HG03571 (cell line): Measurements from ENCODE around the gene TRIM72.
"Not testable (repeated sequence)": the region's sequence is repeated elsewhere in the genome, so short reads cannot be mapped to it uniquely, and the experiment has no call there.

ENCODE experiments used
- ATAC-seq: cut with Tn5 transposase; IDR thresholded peaks from one replicate; pipeline ENCODE4 v1.9.1; 2021; ENCODE audit not compliant: unreplicated experiment

The TRIM72 gene, protein sequence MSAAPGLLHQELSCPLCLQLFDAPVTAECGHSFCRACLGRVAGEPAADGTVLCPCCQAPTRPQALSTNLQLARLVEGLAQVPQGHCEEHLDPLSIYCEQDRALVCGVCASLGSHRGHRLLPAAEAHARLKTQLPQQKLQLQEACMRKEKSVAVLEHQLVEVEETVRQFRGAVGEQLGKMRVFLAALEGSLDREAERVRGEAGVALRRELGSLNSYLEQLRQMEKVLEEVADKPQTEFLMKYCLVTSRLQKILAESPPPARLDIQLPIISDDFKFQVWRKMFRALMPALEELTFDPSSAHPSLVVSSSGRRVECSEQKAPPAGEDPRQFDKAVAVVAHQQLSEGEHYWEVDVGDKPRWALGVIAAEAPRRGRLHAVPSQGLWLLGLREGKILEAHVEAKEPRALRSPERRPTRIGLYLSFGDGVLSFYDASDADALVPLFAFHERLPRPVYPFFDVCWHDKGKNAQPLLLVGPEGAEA

DNA sequence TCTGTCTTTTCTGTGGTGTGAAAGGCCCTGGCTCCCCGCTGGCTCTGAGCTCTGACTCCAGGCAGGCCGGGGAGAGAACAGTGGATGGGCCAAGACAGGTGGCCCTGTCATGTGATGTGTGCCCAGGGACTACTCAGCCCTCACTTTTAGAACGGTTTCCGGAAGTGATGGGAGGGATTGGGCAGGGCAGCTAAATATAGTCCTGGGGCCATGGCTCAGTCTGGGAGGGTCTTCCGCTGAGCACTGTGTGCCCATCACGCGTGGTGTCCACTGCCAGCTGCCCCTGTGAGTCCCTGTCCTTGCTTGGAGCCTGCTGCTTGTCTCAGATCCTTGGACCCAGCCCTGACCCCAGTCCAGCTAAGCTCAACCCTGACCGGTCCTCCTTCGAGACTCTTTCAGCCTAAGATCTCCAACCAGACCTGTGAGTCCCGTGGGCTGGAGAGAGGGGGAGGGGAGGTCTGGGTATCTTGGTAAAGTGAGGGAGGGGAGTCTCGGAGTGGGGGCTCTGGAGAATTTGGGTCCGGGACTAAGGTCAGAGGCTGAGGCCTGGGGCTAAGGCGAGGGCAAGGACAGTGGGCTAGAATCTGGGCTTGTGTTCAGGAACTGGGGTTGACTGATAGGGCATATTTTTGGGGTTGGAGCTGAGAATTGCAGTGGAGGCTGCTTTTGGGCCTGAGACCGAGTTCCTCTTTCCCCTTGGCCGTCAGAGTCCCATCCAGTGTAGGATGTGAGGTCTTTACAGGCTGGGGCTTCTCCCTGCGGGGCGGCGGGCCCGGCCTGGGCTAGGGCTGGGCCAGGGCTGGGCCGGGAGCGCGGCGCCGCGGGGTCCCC, at the start of gene TRIM72:
Gene TRIM72, plus strand, starts transcription at position 243 of the 831 bp plus-strand sequence. CDS start 620 bp downstream, outside the sequence.
- ATAC-seq: no peak

DNA sequence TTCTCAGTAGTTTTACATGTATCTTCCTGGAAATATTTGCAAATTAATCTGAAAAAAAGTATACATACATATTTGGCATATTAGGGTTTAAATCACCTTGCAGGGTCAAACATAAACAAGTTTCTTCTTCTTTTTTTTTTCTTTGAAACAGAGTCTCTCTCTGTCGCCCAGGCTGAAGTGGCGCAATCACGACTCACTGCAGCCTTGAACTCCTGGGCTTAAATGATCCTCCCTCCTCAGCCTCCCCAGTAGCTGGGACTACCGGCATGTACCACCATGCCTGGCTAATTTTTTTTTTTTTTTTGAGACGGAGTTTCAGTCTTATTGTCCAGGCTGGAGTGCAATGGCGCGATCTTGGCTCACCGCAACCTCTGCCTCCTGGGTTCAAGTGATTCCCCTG, 46.6 kb upstream of the TRIM72 start:
- ATAC-seq: no peak

DNA sequence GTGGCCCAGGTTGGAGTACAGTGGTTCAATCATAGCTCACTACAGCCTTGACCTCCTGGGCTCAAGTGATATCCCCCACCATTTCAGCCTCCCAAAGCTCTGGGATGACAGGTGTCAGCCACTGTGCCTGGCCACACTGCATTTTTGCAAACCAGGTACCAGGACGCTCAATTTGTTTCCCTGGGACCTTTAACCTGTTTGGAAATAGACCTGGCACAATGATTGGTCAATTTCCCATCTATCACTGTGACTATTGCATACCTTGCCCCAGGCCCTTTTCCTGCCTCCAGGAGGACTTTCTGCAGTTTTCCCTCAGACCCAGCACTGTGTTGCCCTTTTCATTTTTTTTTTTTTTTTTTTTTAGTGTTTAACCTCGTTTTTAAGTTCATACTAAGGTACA, 45.1 kb upstream of the TRIM72 start:
- ATAC-seq: no peak

DNA sequence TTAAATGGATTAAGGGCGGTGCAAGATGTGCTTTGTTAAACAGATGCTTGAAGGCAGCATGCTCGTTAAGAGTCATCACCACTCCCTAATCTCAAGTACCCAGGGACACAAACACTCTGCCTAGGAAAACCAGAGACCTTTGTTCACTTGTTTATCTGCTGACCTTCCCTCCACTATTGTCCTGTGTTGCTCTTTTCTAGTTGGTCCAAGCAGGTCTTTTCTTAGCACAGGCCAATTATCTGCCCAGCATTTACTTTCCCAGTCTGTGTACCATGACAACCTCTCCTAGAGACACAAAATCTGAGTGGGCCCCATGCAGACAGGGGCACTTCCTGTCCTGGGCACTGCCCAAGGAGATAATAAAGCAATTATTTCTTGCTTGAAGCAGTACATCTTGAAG, 43.9 kb upstream of the TRIM72 start:
- ATAC-seq: not testable (repeated sequence)

DNA sequence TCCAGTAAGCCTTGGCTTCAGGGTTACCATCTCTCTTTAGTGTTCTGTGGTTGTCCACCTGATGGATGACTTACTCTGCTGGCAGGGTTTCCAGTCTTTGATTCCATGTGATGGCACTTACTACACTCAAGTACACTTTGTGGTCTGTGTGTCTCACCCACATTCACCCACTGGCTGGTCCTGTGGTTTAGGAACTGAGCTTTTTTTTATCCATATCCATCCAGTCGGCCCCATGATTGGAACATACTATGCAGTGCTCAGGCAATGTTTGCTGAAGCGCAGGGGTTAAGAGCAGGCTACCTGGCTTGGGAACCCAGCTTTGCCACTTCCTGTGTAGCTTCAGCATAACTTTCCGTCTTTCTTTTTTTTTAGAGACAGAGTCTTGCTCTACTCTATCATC, 36.8 kb upstream of the TRIM72 start:
- no peak for ATAC-seq

DNA sequence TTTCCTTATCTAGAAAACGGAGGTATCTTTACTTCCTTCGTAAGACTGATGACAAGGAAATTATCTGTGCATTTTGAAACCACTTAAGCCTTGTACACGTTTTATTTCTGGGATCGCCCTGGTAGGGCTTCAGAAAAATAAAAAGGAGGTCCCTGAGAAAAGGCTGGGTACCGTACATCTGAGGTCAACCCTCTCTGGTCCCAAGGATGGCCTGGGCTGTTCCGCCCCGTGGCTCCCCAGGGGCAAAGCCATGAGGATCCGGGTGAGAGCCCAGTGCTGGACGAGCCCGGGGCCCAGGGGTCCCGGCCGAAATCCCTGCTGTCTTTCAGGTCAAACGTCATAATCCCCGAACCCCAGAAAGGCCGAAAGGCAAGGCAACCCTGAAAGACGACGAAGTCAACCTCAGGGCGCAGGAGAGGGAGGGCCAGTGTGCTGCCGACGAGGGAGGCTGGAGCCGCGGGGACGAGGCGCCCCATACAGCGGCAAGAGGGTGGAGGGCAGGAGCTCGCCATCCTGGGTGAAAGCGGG, 34.6 kb upstream of the TRIM72 start:
- ATAC-seq: peak; percentile 5

DNA sequence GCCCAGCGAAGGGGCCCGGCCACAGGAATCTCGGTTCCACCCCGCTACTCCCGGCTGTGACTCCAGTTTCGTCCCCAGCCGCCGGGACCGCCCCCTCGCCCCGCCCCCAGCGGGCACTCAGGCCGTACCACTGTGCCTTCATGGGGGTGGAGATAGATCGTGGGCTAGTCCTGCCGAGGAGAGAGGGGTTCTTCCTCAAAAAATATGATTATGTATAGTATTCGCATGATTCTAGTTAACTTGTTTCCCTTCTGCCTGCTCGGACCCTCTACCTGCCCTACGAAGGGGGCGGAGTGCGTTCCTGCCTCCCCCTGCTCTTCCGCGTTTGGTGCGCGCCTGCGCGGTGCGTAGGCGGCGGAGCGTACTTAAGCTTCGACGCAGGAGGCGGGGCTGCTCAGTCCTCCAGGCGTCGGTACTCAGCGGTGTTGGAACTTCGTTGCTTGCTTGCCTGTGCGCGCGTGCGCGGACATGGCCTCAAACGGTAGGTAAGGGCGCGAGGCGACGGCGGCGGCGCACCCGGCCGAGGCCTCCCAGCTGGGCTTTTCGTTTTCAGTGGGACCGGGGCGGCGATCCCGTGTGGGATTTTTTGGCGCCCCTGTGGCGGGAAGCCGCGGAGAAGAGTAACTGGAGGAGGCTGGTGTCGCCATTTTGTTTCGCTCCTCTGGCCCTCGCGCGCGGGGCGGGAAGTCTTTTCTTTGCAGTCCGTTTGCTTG, 34.0 kb upstream of the TRIM72 start, which contains the start of gene FUS:
Gene FUS, plus strand, starts transcription at position 393 of the 713 bp plus-strand sequence. Its CDS starts 76 bp downstream, at position 469.
- ATAC-seq: peak; percentile 50

DNA sequence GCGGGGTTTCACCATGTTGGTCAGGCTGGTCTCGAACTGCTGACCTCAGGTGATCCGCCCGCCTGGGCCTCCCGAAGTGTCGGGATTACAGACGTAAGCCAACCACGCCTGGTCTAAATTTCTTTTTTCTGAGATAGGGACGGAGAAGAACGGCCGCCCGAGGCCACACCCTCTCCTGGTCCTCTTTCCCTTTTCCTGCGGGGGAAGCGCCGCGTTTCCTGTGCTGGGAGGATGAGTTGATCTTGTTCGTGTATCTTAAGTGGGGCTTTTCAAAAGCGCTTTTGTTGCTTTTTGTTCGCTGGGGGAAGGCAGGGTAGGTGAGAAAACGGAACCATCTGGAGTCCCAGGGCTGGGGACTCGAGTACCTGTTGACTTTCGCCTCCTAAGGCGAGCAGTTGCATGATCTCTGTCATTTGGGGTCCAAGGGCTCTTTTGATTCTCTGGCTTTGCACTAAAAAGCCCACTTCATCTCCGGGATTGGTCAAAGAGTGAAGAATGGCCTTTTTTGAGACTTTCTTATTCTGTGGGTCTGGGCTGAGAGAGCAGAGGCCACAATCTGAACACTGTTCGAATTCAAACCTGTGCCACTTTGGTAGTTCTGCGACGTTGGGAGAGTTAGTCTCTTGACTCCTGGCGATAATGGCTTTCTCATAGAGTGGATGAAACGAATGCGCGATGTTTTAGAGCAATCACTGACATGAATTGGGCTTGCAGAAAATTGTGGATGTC, 32.7 kb upstream of the TRIM72 start:
- no peak for ATAC-seq

DNA sequence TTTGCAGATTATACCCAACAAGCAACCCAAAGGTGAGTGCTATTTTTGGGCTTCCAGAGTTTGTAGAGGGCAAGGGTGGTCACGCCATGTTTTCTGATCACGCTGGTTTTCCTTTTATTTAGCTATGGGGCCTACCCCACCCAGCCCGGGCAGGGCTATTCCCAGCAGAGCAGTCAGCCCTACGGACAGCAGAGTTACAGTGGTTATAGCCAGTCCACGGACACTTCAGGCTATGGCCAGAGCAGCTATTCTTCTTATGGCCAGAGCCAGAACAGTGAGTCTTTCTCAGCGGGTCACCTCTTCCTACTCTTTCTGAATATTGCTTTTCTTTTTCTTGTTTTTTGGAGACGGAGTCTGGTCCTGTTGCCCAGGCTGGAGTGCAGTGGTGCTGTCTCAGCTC, 31.5 kb upstream of the TRIM72 start:
- no peak for ATAC-seq

DNA sequence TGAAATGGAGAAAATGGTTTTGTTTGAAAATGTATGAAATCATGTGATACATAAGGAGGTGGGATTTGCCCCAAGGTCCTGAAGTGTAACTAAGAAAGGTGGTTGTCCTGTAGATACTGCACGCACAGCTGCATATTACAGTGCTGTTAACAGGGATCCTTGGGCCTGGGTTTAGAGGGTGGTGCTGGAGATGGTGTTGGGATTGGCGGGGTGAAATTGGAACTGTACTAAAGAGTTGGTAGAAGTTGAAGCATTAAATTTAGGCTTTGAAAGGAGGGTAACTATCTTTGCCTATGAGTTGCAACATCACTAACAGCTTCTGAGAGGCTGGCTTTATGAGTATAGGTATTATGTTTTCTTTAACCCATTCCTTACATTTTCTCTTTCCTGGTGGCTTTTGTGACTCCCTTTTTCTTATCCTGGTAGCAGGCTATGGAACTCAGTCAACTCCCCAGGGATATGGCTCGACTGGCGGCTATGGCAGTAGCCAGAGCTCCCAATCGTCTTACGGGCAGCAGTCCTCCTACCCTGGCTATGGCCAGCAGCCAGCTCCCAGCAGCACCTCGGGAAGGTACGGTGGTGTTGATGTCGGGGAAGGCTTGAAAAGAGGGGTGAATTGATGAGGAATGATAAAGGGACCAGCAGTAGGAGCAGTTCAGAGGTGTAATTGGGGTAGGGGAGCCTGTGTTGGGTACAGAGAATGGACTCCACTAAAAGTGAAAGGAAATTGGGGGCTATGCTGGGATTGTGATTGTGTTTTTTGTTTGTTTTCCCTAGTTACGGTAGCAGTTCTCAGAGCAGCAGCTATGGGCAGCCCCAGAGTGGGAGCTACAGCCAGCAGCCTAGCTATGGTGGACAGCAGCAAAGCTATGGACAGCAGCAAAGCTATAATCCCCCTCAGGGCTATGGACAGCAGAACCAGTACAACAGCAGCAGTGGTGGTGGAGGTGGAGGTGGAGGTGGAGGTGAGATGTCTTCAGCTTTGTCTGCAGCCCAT, 30.2 kb upstream of the TRIM72 start:
- no peak for ATAC-seq

DNA sequence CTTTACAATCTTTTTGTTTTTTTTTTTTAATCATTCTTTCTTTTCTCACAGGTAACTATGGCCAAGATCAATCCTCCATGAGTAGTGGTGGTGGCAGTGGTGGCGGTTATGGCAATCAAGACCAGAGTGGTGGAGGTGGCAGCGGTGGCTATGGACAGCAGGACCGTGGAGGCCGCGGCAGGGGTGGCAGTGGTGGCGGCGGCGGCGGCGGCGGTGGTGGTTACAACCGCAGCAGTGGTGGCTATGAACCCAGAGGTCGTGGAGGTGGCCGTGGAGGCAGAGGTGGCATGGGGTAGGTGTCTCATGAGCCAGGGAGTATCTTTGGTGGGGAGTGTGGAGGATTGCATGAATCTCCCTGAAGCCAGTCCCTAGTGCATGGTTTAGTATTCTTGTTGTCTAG, 29.0 kb upstream of the TRIM72 start:
- no peak for ATAC-seq

DNA sequence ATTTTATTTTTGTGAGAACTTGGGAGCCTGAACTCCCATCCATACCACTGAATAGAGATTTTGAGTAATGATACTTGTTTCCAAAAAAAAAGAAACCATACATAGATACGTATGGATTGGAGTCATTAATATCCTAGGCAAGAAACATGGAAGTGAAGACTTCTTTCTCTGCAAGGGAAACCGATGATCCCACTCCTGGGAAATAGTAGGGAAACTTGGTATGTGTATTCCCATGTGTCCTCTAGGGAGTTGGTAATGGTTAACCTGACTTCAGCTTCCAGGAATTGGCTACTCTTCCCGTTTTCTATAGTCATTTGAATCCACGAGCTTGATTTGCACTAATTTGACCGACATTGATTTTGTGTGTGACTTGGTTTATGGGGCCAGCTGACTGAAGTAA, 28.6 kb upstream of the TRIM72 start:
- no peak for ATAC-seq

DNA sequence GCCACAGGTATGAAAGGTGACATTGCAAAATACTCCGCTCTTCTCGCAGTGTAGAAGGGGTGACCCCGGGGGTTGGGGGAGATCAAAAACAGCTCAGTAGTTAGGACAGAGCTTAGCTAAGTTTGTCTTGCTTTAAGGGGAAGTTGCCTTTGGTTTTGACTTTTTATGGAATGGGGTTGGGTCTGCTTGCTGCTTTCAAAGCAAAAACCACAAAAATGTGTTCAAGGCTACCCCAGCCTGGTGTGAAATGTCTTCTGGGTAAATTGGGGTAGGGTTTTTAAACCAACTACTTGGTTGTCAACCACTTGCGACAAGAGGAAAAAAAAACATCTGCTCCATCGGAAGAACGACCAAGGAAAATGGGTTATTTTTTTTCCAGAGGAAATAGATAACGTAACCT, 27.7 kb upstream of the TRIM72 start:
- no peak for ATAC-seq

DNA sequence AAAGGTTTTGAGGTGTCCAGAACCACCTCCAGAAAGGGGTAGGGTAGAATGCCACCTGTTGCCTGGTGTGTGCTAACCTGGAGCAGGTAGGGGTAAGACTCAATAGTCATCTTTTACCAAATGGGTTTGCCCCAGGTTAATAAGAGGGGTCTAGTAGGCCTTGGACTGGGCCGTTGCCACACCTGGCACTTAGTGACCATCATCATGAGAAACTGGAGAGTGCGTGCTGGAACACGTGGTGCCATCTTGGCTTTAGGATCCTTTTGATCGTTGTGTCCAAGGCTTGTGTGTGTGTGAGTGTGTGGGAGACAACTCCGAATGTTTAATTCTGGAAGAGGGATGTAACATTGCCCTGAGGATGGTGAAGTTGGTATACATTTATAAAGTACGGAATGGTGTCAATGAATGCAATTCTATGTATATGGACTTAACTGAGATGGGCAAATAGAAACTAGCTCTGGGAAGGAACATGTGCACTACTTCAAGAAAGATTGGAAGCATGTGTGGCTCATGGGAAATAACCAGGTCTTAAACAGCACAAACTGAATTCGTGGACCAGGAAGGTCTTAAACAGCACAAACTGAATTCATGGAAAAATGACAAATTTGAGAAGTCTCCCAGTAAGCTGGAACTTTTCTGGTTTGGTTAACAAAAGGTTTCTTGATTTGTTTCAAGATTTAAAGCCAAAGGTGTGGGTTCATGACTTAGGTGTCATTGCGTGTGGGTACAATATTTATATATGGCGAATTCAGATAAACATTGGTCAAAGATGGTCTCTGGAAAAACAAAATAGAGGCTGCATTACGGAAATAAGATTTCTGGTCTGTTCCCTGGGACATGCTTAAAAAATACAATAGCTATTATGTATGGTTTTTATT, 26.8 kb upstream of the TRIM72 start:
- ATAC-seq: no peak

DNA sequence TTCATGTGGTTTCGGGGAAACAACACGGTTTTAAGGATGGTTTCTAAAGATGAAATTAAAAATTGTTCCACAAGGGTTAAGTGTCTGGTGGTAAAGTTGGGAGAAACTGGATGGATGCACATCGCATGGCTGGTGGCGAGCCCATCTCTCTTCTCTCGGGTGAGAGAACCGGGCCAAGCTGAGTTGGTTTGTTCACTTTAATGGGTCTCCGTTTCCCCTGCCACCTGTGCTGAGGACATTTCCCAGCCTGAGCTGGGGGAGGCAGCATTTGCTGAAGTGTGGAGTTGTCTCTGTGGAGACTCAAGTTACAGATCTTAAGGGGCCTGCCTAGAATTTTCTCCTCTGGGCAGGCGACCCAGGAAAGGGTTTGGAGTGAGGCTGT, 26.1 kb upstream of the TRIM72 start:
- ATAC-seq: no peak

DNA sequence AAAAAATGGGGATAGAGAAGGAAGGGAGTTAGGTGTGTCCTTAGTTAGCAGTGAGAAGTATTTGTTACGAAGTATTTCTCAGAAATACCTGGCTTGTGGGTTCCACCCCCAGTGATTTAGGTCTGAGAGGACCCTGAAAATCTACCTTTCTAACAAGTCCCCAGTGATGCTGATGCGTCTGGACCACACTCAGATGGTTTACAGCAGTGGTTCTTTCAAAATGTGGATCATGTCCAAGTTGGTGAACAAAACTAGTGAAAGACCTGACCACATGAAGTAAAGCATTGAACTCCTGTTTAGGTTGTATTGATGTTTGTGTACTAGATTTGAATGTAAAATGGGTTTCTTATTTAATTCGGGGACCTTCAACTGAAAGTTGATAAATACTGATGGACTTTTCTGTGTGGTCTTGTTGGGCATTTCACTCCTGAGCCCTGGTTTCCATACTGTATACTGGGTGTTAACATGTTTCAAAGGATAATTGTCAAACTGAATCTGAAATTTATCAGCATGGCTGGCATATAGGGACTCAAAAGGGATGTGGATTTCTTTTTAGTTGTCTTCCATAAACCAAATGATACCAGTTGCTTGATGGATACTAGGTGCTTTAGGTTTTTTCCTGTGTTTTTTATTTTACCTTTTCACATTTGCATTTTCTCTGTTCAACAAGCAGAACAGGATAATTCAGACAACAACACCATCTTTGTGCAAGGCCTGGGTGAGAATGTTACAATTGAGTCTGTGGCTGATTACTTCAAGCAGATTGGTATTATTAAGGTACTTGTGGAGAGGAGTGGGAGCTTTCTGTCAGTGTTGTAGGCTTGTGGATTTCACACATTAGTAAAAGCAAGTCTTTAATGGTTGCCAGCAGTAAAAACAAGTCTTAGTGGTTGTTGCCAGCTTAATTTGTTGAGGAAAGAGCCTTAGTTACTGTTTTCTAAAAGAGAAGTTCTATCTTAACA, 25.2 kb upstream of the TRIM72 start:
- ATAC-seq: no peak

DNA sequence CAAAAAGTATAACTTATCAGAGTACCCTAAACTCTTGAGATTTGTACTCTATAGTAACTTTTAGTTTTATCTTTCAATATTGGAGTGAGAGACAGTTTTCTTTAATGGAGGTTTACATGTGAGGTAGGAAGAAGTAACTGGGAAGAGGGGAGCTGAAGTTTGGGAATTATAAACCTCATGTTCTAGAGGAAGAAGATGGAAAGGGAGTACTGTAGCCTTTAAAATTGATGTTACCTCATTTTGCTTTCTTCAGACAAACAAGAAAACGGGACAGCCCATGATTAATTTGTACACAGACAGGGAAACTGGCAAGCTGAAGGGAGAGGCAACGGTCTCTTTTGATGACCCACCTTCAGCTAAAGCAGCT, 24.5 kb upstream of the TRIM72 start:
- no peak for ATAC-seq
